Neural progenitor cell (in vitro differentiated cells): ENCODE data around the gene HAAO. TPM values are rescaled to one million over a fixed set of nuclear protein-coding genes. Genes with fewer than 3 reads are reported as not detected.
A peak's percentile ranks its signal among the peaks of the same experiment; 100 is the strongest.

ENCODE experiments used
- DNase-seq: peaks from one replicate; pipeline ENCODE4 v3.0.0-alpha.2; 2016; ENCODE audit warnings: low spot score
- H2AFZ ChIP-seq: fragments of 200-600 bp; sonication (generic); replicated peaks from 2 replicates; pipeline ENCODE4 v1.6.1; 2016; ENCODE audit warnings: antibody characterized with exemption
- H3F3A ChIP-seq: fragments of 200-600 bp; sonication (generic); 2 replicates; pipeline ENCODE4 v1.6.1; 2016; ENCODE audit warnings: antibody characterized with exemption, low read depth
- H3K27ac ChIP-seq: fragments of 200-600 bp; sonication (generic); 2 replicates; pipeline ENCODE4 v1.5.1; 2016; ENCODE audit warnings: mild to moderate bottlenecking
- H3K27me3 ChIP-seq: fragments of 200-600 bp; sonication (generic); 2 replicates; pipeline ENCODE4 v1.6.1; 2016; ENCODE audit warnings: mild to moderate bottlenecking, moderate library complexity
- H3K36me3 ChIP-seq: fragments of 200-600 bp; sonication (generic); 2 replicates; pipeline ENCODE4 v1.5.1; 2016
- H3K4me1 ChIP-seq: fragments of 200-600 bp; sonication (generic); 2 replicates; pipeline ENCODE4 v1.6.1; 2016; ENCODE audit warnings: mixed run types
- H3K4me2 ChIP-seq: fragments of 200-600 bp; sonication (generic); 2 replicates; pipeline ENCODE4 v1.6.1; 2016
- H3K4me3 ChIP-seq: fragments of 200-600 bp; sonication (generic); 2 replicates; pipeline ENCODE4 v1.5.1; 2016
- H3K79me2 ChIP-seq: fragments of 200-600 bp; sonication (generic); 2 replicates; pipeline ENCODE4 v1.6.1; 2016; ENCODE audit warnings: low read depth
- H3K9ac ChIP-seq: fragments of 200-600 bp; sonication (generic); 2 replicates; pipeline ENCODE4 v1.6.1; 2016
- H3K9me3 ChIP-seq: fragments of 200-600 bp; sonication (generic); 2 replicates; pipeline ENCODE4 v1.5.1; 2016; ENCODE audit warnings: low read depth
- H4K20me1 ChIP-seq: fragments of 200-600 bp; sonication (generic); 2 replicates; pipeline ENCODE4 v1.6.1; 2016; ENCODE audit warnings: low read depth
- H3K27ac Mint-ChIP-seq: 3 replicates; pipeline ENCODE4 v1.8.0; 2021; ENCODE audit warnings: mixed read lengths
- H3K27me3 Mint-ChIP-seq: 2 replicates; pipeline ENCODE4 v1.8.0; 2022; ENCODE audit warnings: low read depth, mild to moderate bottlenecking, inconsistent platforms, moderate library complexity, mixed read lengths; ENCODE audit not compliant: insufficient read depth
- H3K36me3 Mint-ChIP-seq: 3 replicates; pipeline ENCODE4 v1.8.0; 2021; ENCODE audit warnings: mixed read lengths
- H3K4me1 Mint-ChIP-seq: 3 replicates; pipeline ENCODE4 v1.8.0; 2021; ENCODE audit warnings: mixed read lengths
- H3K4me3 Mint-ChIP-seq: 3 replicates; pipeline ENCODE4 v1.8.0; 2021; ENCODE audit warnings: mild to moderate bottlenecking, moderate library complexity, mixed read lengths
- H3K9me3 Mint-ChIP-seq: 3 replicates; pipeline ENCODE4 v1.8.0; 2020; ENCODE audit warnings: mixed read lengths
- CTCF ChIP-seq: fragments of 200-600 bp; sonication (generic); IDR thresholded peaks from 2 replicates; pipeline ENCODE4 v1.5.1; 2017; ENCODE audit warnings: antibody characterized with exemption, mild to moderate bottlenecking
- EZH2 ChIP-seq: fragments of 200-600 bp; sonication (generic); IDR thresholded peaks from 2 replicates; pipeline ENCODE4 v1.6.1; 2017; ENCODE audit warnings: antibody characterized with exemption, mild to moderate bottlenecking, moderate library complexity
- EZH2phosphoT487 ChIP-seq: fragments of 200-600 bp; sonication (generic); IDR thresholded peaks from 2 replicates; pipeline ENCODE4 v1.6.1; 2017; ENCODE audit warnings: antibody characterized with exemption
- total RNA-seq: library from RNA; depleted of rRNA; stranded (reverse); fragments of >200 nt; gene quantifications from 2 replicates; pipeline ENCODE4 v1.2.3, GENCODE V29; 2015; ENCODE audit warnings: low replicate concordance

The HAAO gene
- total RNA-seq, 1 donor from 2014 or later: 0.77 TPM

- Histone ChIP-seq H3K4me2 (no peak overlapping the region), H3K4me1 (peaks cover 22% of the 10 kb centered on the region), H3K27me3 (peaks cover 34% of the 10 kb centered on the region), H2AFZ (no peak overlapping the region), H3K79me2 (no peaks in the 10 kb centered on the region), H3K36me3 (no peaks in the 10 kb centered on the region), H3K27ac (no peak overlapping the region), H3K9ac (no peak overlapping the region), H4K20me1 (no peaks in the 10 kb centered on the region), H3K9me3 (no peaks in the 10 kb centered on the region), H3K4me3 (no peak overlapping the region), H3F3A (peaks cover 47% of the 10 kb centered on the region)
- TF ChIP-seq CTCF (no peak), EZH2 (no peak), EZH2phosphoT487 (no peak)
- DNase-seq: no peak
- peaks cover 11% of the 10 kb centered on the region for H3K9me3 Mint-ChIP-seq
- H3K4me3 Mint-ChIP-seq: no peak overlapping the region
- peaks cover 26% of the 10 kb centered on the region for H3K27me3 Mint-ChIP-seq
- no peak overlapping the region for H3K27ac Mint-ChIP-seq
- H3K4me1 Mint-ChIP-seq: peaks cover 22% of the 10 kb centered on the region
- peaks cover 9% of the 10 kb centered on the region for H3K36me3 Mint-ChIP-seq
Observed at GRCh38 chr2:42795275-42795674, 2.9 kb upstream of the HAAO start.

GRCh38 chr2:42794271-42795046 lies 2.1 kb upstream of the HAAO start:
- peaks cover 29% of the 10 kb centered on the region for H3K27me3 Mint-ChIP-seq
- H3K36me3 Mint-ChIP-seq: peaks cover 9% of the 10 kb centered on the region
- H3K9me3 Mint-ChIP-seq: peaks cover 11% of the 10 kb centered on the region
- Histone ChIP-seq H3K27ac (no peak overlapping the region), H3F3A (peaks cover 38% of the 10 kb centered on the region), H3K4me1 (peaks cover 22% of the 10 kb centered on the region), H3K4me2 (peak overlapping the region; percentile 91), H4K20me1 (no peaks in the 10 kb centered on the region), H3K79me2 (no peaks in the 10 kb centered on the region), H3K36me3 (no peaks in the 10 kb centered on the region), H2AFZ (no peak overlapping the region), H3K9me3 (no peaks in the 10 kb centered on the region), H3K27me3 (peaks cover 34% of the 10 kb centered on the region), H3K4me3 (no peak overlapping the region), H3K9ac (no peak overlapping the region)
- TF ChIP-seq CTCF: peak; percentile 53
- TF ChIP-seq EZH2: no peak
- no peak for TF ChIP-seq EZH2phosphoT487
- H3K27ac Mint-ChIP-seq: no peak overlapping the region
- no peak overlapping the region for H3K4me3 Mint-ChIP-seq
- DNase-seq: peak; percentile 68
- peaks cover 22% of the 10 kb centered on the region for H3K4me1 Mint-ChIP-seq

- Mint-ChIP-seq H3K9me3 (peaks cover 12% of the 10 kb centered on the region), H3K27me3 (peaks cover 29% of the 10 kb centered on the region), H3K4me3 (peak overlapping the region; percentile 78), H3K4me1 (peaks cover 25% of the 10 kb centered on the region), H3K36me3 (peaks cover 9% of the 10 kb centered on the region), H3K27ac (no peak overlapping the region)
- no peaks in the 10 kb centered on the region for H3K9me3 ChIP-seq
- DNase-seq: peak; percentile 53
- no peaks in the 10 kb centered on the region for H4K20me1 ChIP-seq
- H3K4me2 ChIP-seq: peak overlapping the region; percentile 91
- H3F3A ChIP-seq: peaks cover 32% of the 10 kb centered on the region
- H3K27ac ChIP-seq: no peak overlapping the region
- peak overlapping the region; percentile 62 for H3K4me3 ChIP-seq
- H3K36me3 ChIP-seq: no peaks in the 10 kb centered on the region
- H2AFZ ChIP-seq: peak overlapping the region; percentile 84
- no peak overlapping the region for H3K9ac ChIP-seq
- H3K27me3 ChIP-seq: peaks cover 34% of the 10 kb centered on the region
- peaks cover 22% of the 10 kb centered on the region for H3K4me1 ChIP-seq
- TF ChIP-seq EZH2phosphoT487 (no peak), EZH2 (no peak), CTCF (no peak)
- H3K79me2 ChIP-seq: no peaks in the 10 kb centered on the region
Observed at GRCh38 chr2:42793334-42794270, 1.2 kb upstream of the HAAO start.
